Hepatocyte (in vitro differentiated cells): Measurements from ENCODE around the gene CDKN3.

Experiments used
- EZH2 ChIP-seq: fragments of 200-600 bp; sonication (generic); IDR thresholded peaks from 2 replicates; pipeline ENCODE4 v1.6.1; 2016; ENCODE audit warnings: antibody characterized with exemption, mild to moderate bottlenecking, borderline replicate concordance
- TF ChIP-seq, protein P1 (sequence below): fragments of 200-600 bp; sonication (generic); IDR thresholded peaks from 2 replicates; pipeline ENCODE4 v1.5.1; 2016; ENCODE audit warnings: antibody characterized with exemption, mild to moderate bottlenecking; ENCODE audit not compliant: poor library complexity

DNA sequence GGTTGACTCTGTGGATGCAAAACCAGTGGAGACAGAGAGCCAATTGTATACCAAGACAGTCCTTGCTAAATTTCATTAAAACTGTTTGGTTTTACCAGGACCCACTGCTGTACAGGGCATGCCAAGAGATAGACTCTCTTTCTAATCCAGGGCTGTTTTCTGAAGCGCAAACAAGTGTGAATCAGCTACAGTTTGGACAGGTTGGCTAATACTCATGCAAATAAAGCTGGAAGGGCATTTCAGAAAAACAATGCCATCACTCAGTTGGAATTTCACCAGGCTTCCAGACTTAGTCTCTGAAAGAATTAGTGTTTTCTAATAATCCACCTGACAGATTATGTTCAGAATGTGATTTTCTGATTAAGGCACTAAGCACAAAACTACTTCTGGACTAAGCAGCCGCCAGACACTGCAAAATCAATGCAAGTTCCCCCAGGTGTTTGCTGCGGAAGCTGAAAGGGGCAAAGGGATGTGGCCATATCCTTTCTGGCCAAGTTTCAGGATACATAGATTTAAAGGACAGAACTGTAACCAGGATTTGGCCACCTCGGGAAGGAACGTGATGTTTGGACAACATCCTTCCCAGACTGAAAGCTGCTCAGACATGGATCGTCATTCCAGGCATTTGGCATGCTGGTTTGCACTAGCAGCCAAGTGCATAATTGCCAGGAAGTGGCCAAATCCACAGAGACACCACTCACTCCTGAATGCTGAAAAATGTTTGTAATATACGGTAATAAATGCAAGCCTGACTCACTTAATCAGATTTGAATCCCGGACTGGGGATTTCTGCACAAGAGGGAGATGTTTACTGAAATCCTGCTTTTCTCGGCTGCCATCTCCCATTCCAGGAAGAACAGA is 32.0 kb upstream of the CDKN3 start:
- TF ChIP-seq, protein P1, sequence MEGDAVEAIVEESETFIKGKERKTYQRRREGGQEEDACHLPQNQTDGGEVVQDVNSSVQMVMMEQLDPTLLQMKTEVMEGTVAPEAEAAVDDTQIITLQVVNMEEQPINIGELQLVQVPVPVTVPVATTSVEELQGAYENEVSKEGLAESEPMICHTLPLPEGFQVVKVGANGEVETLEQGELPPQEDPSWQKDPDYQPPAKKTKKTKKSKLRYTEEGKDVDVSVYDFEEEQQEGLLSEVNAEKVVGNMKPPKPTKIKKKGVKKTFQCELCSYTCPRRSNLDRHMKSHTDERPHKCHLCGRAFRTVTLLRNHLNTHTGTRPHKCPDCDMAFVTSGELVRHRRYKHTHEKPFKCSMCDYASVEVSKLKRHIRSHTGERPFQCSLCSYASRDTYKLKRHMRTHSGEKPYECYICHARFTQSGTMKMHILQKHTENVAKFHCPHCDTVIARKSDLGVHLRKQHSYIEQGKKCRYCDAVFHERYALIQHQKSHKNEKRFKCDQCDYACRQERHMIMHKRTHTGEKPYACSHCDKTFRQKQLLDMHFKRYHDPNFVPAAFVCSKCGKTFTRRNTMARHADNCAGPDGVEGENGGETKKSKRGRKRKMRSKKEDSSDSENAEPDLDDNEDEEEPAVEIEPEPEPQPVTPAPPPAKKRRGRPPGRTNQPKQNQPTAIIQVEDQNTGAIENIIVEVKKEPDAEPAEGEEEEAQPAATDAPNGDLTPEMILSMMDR = no peak
- TF ChIP-seq EZH2 = no peak
